ENCODE data around the gene RAD18.

Gene RAD18

GRCh38 chr3:8835385-8835784, 127.9 kb downstream of the RAD18 start:
- H3K27me3 ChIP-seq (ENCODE audit: insufficient read depth, low read length), result no peaks in the 10 kb centered on the region
- no peak for TF ChIP-seq EZH2 (IDR thresholded peaks at IDR 0.05; ENCODE audit: borderline replicate concordance, low read length)
- TF ChIP-seq CTCF (IDR thresholded peaks at IDR 0.05; ENCODE audit: low read length), result no peak

GRCh38 chr3:8834974-8835373, 128.3 kb downstream of the RAD18 start:
- Histone ChIP-seq H3K4me3 (ENCODE audit: low read depth, low read length, poor library complexity, severe bottlenecking) (no peak overlapping the region), H3K27ac (ENCODE audit: low read depth, low read length, poor library complexity, severe bottlenecking) (no peak overlapping the region), H3K4me2 (ENCODE audit: low read length) (no peak overlapping the region), H3K9me3 (ENCODE audit: low read length) (no peaks in the 10 kb centered on the region), H3K4me1 (ENCODE audit: insufficient read depth, low read length, severe bottlenecking) (no peaks in the 10 kb centered on the region), H3K36me3 (ENCODE audit: insufficient read depth, low read length) (no peaks in the 10 kb centered on the region), H4K20me1 (ENCODE audit: insufficient read depth, low read length) (no peaks in the 10 kb centered on the region), H2AFZ (ENCODE audit: low read length) (no peak overlapping the region), H3K27me3 (ENCODE audit: insufficient read depth, low read length) (no peaks in the 10 kb centered on the region), H3K9me2 (ENCODE audit: low read depth, low read length) (no peaks in the 10 kb centered on the region), H3K9ac (ENCODE audit: low read length) (no peak overlapping the region), H3F3A (ENCODE audit: insufficient read depth, low read length) (no peaks in the 10 kb centered on the region), H3K79me2 (ENCODE audit: insufficient read depth, low read length) (no peaks in the 10 kb centered on the region)
- TF ChIP-seq EZH2 (IDR thresholded peaks at IDR 0.05; ENCODE audit: borderline replicate concordance, low read length) (no peak), CTCF (IDR thresholded peaks at IDR 0.05; ENCODE audit: low read length) (no peak)

More at GRCh38 chr3:8835385-8835784, 127.9 kb downstream of the RAD18 start:
- no peaks in the 10 kb centered on the region for H4K20me1 ChIP-seq (ENCODE audit: insufficient read depth, low read length)
- H3K27ac ChIP-seq (ENCODE audit: low read depth, low read length, poor library complexity, severe bottlenecking), result no peak overlapping the region
- no peak overlapping the region for H2AFZ ChIP-seq (ENCODE audit: low read length)
- no peaks in the 10 kb centered on the region for H3F3A ChIP-seq (ENCODE audit: insufficient read depth, low read length)
- H3K4me2 ChIP-seq (ENCODE audit: low read length), result no peak overlapping the region
- H3K9me2 ChIP-seq (ENCODE audit: low read depth, low read length), result no peaks in the 10 kb centered on the region
- H3K79me2 ChIP-seq (ENCODE audit: insufficient read depth, low read length), result no peaks in the 10 kb centered on the region
- no peaks in the 10 kb centered on the region for H3K9me3 ChIP-seq (ENCODE audit: low read length)
- H3K4me3 ChIP-seq (ENCODE audit: low read depth, low read length, poor library complexity, severe bottlenecking), result no peak overlapping the region
- no peaks in the 10 kb centered on the region for H3K4me1 ChIP-seq (ENCODE audit: insufficient read depth, low read length, severe bottlenecking)
- H3K9ac ChIP-seq (ENCODE audit: low read length), result no peak overlapping the region
- H3K36me3 ChIP-seq (ENCODE audit: insufficient read depth, low read length), result no peaks in the 10 kb centered on the region

GRCh38 chr3:8827641-8828040, 135.6 kb downstream of the RAD18 start:
- Histone ChIP-seq H3K4me2 (ENCODE audit: low read length) (no peak overlapping the region), H3K79me2 (ENCODE audit: insufficient read depth, low read length) (no peaks in the 10 kb centered on the region), H3K9ac (ENCODE audit: low read length) (no peak overlapping the region), H3K27ac (ENCODE audit: low read depth, low read length, poor library complexity, severe bottlenecking) (no peak overlapping the region), H3K4me3 (ENCODE audit: low read depth, low read length, poor library complexity, severe bottlenecking) (no peak overlapping the region), H2AFZ (ENCODE audit: low read length) (no peak overlapping the region), H3K9me3 (ENCODE audit: low read length) (no peaks in the 10 kb centered on the region), H3K9me2 (ENCODE audit: low read depth, low read length) (no peaks in the 10 kb centered on the region), H3K27me3 (ENCODE audit: insufficient read depth, low read length) (no peaks in the 10 kb centered on the region), H4K20me1 (ENCODE audit: insufficient read depth, low read length) (no peaks in the 10 kb centered on the region), H3K36me3 (ENCODE audit: insufficient read depth, low read length) (no peaks in the 10 kb centered on the region), H3F3A (ENCODE audit: insufficient read depth, low read length) (no peaks in the 10 kb centered on the region), H3K4me1 (ENCODE audit: insufficient read depth, low read length, severe bottlenecking) (no peaks in the 10 kb centered on the region)
- TF ChIP-seq EZH2 (IDR thresholded peaks at IDR 0.05; ENCODE audit: borderline replicate concordance, low read length) (no peak), CTCF (IDR thresholded peaks at IDR 0.05; ENCODE audit: low read length) (no peak)

Measured in OCI-LY1 (cell line).